ENCODE measurements around the gene IRS1.

IRS1 gene

DNA sequence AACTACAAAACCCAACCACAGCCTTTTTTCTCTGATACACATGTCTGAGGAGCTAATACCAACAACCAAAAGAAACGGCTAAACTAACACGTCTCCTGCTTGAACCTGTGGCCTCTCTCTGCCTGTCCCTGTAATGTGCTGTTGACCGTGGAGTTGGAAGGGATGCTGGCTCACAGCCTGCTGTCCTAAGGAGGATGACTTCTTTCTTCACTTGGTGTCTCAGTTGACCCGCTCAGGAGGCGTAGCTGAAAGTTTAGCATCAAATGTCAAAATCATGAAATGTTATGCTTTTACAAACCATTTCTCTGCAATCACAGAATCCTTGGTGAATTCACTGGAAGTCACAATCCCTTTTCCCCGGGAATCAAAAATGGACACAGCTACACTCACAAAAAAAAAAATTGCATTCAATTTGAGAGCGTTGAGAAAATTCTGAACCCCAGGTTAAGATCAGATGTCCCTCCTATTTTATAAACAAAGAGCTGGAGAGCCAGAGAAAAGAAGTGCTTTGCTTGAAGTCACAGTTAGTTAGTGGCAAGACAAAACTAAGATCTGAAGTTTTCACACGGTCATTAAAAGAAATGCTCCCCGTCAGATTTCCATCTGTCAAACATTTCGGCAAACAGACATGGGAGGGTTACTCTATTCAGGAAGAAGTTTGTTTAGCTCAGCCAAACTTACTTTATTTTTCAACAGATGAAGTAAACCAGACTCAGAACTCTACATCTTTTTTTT, 74.3 kb downstream of the IRS1 start:
- DNase-seq, result no peak

DNA sequence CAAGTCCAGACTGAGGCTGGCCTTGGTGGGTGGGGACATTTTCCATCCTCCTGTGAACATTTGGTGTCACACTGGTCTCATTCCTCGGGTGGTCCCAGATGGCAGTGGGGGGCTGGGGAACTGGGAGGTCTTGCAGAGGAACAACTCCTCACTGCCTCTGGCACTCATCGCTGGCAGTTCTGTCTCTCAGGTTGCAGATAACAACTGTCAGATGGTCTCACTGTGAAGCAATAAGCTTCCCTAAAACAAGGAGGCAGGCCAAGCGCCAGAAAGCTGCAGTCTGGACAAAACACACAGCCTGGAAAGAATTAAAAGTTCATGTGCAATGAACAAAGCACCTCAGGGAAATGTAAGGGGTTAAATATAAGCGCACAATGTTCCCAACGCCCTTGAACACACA, 78.1 kb downstream of the IRS1 start:
- DNase-seq, result peak; percentile 56

DNA sequence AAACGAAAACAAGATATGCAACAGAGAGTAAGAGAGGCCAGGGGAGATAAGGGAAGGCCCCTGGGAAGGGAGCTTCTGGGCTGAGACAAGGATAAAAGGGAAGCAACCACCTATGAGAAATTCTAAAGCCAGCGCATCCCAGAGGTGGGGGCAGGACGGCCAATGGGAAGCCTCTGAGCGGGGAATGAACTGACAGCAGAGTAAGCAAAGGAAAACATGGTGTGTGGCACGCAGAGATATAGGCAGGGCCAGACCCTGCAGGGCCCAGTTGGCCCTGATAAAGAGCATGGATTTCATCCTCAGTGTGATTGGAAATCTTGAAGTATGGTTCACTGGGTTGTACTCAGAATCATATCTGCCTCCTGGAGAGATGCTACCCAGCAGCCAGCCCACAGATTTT, 78.7 kb downstream of the IRS1 start:
- no peak for DNase-seq

DNA sequence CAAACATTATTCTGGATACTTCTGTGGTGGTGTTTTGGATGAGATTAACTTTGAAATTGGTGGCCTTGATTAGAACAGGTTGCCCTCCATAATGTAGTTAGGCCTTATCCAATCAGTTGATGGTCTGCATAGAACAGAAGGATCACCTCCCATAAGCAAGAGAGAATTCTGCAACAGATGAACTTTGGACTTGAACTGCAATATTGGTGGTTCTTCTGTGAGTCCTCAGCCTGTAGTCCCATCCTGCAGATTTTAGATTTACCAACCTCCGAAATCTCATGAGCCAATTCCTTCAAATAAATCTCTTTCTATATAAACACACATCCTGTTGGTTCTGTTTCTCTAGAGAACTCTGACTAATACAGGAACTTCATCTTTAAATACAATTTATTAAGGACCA, 81.9 kb downstream of the IRS1 start:
- DNase-seq, result no peak

DNA sequence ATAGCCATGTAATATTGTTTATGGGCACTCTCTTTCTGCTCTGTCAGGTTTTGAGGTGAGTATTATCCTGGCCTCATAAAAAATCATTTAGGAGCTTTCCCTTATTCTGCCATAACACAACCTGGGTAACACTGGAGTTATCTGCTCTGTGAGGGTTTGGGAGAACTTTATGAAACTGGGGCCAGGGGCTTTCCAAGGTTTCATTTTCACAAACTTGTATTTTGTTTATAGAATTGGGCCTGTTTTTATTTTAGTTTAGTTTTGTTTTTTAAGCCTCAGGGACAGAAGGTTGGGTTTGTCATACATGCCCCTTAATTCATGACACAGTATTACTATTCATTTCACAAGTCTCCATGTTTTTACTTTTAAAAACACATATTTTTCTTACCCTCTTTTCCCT, 83.5 kb downstream of the IRS1 start:
- DNase-seq, result no peak

DNA sequence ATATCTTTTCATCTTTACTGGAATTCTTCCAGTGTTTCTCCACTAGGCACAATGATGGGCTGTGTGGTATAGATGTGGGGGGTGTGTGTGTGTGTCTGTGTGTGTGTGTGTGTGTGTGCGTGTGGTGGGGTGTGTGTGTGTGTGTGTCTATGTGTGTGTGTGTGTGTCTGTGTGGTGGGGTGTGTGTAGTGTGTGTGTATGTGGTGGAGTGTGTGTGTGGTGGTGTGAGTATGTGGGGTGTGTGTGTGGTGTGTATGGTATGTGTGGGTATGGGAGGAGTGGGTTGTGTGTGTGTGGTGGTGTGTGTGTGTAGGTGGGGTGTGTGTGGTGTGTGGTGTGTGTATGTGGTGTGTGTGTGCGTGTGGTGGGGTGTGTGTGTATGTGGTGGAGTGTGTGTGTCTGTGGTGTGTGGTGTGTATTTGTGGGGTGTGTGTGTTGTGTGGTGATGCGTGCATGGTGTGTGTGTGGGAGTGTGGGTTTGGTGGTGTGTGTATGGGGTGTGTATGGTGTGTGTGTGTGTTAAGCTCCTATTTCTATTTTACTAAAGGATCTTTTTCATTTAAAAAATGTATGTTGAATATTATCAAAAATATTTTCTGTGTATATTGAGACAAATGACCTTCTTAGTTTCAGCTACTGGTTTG, 84.2 kb downstream of the IRS1 start:
- no peak for DNase-seq

DNA sequence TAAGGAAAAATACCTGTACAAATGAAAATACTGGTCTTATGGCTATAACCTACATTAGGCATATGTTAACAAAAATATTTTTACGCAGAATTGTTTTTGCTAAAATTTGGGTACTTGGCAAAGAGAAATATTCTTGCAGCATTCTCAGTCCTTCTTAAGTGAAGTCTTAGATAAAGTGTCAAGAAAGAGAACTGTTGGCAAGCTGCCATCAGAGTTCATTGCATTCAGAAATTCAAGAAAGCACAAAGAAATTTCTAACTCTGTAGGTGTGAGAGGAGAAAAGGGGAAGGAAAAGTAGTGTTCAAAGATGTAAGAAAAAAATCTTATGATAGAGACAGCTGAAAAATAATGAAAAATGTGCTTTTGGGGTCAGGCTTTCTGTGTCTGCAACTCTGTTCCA, 86.7 kb downstream of the IRS1 start:
- DNase-seq, result no peak

DNA sequence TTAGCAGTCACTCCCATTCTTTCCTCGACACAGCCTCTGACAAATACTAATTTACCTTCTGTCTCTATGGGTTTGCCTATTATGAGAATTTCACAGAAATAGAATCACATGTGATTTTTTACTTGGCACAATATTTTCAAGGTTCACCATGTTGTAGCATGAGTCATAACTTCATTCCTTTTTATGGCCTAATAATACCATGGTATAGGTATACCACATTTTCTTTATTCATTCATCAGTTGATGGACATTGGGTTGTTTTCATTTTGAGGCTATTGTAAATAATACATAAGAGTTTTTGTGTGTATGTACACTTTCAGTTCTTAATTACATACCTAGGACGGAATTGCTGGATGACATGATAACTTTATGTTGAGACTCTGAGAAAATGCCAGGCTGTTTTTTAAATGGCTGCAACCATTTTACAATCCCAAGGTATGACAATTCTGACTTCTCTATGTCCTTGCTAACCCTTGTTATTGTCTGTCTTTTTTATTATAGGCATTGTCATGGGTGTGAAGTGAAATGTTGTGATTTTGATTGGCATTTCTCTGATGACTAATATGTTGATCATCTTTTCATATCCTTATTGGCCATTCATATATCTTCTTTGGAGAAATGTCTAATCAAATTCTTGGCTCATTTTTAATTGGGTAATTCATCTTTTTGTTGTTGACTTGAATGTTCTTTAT, 87.9 kb downstream of the IRS1 start:
- no peak for DNase-seq

DNA sequence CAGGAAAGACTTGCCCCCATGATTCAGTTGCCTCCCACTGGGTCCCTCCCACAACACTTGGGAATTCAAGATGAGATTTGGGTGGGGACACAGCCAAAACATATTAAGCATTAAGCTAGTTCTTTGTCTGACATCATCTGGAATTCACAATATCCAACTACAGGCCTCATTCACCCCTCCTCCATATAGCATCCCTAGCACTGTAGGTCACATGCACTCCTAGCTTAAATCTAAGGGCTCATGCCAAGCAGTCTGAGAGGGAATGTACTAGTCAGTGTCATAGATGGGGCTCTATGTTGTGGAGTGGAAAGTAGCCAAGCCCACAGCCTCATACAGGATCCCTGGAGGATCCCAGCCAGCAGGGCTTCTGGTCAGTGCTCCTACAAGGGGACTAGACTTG, 92.1 kb downstream of the IRS1 start:
- peak; percentile 51 for DNase-seq

DNA sequence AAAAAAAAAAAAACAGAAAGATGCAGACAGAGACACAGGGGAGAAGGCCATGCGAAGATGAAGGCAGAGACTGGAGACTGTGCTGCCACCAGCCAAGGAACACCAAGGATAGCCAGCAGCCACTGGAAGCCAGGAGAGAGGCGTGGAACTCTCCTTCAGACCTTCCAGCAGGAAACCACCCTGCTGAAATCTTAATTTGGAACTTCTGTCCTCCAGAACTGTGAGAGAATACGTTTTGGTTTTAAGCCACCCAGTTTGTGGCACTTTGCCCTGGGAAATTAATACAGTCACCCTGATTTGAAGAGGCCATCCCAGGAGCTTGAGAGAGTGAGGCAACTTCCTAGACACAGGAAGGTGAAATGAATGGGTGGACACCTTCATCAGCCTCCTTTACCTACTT, 93.7 kb downstream of the IRS1 start:
- no peak for DNase-seq

DNA sequence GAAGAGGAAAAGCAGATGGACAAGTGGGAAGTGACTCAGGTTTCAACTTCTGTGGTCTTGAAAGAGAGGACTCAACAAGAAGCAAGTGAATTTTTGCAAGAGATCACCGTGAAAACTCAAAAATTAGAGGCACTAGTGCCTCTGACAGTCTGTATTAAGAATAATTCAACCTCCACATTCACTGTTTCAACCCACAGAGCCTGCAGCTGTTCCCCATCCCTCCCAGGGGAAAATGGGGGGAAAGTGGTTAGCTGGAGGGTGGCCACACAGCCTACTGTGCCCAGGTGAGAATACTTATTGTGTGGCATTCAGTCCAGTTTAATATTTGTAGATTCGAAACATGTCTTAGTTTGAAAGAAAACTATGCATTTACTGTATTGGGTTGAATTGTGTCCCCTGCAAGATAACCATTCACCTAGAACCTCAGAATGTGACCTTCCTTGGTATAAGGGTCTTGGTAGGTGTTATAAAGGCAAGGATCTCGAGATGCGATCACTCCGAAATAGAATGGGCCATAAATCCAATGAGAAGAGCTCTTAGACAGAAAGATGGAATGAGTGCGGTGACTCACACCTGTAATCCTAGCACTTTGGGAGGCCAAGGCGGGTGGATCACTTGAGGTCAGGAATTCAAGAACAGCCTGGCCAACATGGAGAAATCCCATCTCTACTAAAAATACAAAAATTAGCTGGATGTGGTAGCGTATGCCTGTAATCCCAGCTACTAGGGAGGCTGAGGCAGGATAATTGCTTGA, 94.3 kb downstream of the IRS1 start:
- no peak for DNase-seq

DNA sequence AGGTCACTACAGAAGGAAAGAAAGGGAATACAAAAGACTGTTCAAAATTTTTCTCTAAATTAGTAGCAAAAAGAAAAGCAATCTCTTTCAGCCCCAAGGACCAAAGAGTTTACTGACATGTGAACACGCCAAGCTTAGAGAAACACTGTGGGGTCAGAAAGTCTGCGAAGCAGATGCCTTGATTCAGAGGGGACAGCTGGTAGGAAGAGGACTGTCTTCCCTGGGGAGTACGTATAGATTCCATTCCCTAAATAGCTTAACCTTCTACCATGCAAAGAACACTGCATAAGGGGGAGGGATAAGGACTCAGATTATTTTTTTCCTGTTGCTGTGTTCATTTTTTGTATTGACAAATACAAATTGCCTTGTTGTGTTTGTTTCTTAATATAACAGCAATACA, 96.1 kb downstream of the IRS1 start:
- DNase-seq, result peak; percentile 28

DNA sequence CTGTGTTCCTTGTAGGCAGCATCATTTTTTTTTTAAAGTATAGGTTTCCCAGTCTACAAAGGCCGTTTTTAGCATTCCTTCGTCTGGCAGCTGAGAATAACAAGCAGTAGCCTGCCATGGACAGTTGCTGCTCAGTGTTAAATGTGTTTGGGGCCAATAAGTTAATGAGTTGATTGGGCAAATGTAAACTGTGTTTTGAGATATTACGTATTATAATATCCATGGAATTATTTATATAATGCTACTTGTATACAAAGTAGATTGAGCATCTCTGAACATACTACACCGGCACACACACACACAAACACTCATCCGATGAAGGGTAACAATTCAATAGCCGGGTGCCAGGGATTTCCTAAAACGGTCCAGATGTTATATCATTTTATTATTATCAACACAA, 97.2 kb downstream of the IRS1 start:
- no peak for DNase-seq

DNA sequence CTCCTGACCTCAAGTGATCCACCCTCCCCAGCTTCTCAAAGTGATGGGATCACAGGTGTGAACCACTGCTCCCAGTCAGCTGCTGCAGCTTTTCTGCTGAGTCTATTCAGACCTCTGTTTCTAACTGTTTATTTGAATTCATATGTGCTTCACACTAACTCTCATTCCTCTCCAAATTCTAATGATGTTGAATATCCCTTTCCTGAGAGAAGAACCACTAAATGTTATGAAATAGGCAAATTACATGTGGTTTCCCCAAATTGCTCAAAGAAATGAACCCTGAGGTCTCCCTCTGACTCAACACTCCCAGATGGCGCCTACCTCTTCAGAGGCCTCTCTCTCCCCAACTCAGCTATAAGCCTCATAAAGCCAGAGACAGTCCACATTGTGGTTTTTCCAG, 98.6 kb downstream of the IRS1 start:
- peak; percentile 99 for DNase-seq

DNA sequence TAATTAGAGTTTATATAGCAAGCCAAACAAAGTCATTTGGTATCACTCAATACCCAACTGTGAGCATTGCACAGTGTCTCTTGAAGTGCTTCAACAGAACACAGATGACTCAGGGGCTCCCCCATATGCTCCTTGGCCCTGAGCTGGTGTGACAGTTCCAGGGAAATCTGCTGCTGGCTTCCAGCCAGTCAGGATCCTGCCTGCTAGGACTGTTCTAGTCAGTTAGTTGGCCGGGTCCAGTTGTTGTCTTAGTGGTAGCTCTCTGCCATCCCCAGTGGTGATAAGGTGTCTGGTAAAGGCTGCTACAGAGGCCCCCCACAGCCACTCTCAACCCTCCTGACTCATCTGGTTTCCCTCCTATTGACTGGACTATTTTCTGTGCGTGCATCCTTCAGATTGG, 100.3 kb downstream of the IRS1 start:
- peak; percentile 55 for DNase-seq

DNA sequence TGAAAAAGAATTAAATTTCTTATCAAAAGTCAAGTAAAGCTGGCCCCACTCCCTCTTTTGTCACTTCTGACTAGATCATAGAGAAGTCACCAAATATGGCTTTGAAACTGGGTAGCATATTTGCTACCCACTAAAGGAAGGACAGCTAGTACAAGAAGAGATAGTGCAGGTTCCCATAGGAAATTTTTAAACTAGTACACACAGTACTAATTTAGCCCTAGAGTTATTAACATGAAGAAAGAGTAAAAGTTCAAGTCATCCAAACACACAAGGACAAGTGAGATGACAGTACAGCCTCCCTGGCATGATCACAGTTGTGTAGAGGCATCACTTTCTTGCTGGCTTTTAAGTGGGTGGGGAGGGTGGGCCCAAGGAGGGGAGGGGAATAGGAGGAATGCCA, 100.9 kb downstream of the IRS1 start:
- no peak for DNase-seq

DNA sequence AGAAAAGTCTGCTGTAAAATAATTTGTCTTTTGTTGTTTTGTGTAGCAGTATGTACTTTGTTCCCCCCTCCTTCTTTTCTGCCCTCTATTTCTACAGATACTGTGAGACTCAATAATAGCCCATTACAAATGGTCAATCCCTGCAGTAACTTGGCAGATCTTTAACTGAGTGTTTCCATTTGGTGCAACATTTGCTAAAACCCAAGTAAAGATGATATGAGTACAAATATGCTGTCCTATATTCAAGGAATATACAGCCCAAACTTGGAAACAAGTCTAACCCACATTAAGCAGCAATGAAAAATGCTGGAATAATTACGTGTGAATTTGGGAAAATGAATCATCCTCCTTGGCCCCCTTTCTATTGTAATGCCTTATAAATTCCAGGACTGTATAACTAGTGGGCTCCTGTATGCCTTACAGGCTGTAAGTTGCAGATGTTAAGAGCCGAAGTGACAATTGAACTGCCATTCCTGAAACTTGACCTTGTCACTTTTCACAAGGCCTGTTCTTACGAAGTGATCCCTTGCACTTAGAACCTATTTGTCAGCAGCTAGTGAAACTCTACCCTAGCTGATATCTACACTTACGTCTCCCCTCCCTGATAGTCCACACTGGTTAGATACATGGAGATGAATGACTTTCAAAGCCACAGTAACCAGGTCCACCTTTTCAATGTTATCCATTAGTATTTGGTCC, 104.9 kb downstream of the IRS1 start:
- peak; percentile 26 for DNase-seq

DNA sequence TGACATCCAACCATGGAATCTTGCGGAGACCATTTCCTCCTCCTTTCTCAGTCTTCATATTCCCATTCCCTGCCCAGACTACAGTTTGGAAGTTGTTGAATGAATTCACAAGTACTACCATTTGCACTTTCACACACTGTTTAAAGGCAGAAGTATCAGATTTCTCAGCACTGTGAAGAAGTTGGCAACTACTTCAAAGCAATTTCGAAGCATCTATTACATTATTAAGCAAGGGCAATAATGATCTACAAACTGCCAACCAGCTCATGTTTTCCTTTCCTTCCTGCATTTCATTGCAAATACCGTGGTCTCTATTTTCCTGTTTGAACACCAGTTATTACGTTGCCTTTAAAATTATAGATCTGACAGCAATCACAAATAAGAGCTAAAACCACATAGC, 105.5 kb downstream of the IRS1 start:
- no peak for DNase-seq

DNA sequence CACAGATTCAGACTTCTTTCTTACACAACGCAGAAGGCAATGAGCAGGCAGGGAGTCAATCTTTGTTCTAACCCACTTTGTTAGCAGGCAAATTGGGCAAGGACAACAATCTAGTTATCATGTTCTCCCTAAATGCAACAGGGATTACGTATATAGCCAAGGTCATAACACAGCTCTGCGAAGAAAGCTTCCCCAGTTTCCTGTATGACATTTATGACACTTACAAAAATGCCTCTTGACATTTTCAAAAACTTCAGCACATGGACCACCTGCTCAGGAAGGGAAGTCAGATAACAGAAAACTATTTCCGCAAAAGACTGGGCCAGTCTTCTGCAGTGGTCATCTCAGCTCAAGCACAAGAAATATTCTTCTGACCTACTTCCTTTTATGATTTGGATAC, 106.1 kb downstream of the IRS1 start:
- DNase-seq, result no peak

DNA sequence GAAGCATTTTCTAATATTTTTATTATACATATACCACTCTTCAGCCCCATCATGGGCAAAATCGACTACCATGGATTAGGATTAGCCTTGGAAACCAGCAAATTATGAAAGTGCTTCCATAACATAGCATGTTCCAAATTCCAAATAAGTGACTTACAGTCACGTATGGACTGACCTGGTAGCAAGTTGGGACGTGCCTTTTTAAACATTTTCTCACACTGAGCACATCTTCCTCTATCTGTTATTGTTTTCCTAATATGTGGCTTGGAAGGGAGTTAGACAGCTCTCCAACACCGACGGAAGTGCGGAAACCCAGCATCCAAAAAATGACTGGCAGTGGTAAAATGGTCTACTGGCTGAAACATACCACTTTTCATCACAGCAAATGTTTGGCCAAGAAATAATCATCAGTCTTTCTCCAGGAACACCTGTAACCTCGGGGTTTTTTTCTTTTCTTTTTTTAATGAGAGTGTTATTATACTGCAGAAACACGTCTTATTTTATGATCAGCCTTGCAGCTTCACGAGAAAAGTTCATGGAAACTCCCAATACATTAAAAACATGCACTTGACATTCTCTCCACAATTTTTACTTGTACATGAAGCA, 107.0 kb downstream of the IRS1 start:
- DNase-seq, result no peak

DNA sequence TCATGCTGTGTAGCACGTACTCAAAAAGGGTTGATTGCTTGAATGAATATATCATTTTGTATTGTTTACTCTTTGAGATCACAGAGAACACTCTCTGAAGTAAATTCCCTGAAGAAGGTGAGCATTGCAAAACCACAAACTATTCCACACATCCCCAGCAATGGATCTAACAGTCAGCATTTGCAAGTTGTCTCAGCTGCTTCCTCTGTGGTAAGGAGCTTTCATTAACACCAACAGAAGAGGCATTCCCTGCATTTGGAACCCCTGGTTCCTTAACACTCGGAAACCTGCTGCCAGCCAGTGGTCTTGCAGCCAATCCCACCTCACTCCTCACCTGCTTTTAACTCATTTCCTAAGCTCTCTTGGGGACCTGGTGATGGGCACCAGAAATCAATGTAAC, 108.4 kb downstream of the IRS1 start:
- peak; percentile 9 for DNase-seq

DNA sequence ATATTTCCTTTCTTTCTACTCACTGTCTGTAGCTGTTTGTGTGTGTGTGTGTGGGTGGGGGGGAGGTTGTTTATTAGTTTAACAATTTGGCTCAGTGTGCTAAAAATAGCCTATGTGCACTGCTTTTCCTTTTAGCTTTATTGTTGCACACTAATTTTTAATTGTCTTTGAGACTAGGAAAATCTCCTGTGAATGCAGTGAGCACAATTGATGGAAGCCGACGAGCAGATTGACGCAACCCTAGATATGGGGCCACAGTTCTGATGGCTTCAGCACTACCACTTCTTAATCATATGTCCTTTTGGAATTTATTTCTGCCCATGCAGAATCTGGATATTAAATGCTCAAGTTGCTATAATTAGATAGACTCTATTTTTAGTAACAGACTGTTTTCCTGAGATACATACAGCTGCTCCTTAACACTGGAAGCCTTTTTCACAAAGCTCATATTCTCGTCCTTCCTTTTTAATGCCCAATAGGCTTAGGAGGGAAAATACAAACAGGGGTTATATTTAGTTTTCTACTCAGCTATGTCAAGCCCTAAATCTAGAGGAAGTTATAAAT, 109.1 kb downstream of the IRS1 start:
- no peak for DNase-seq

Measured in fibroblast of skin of abdomen (primary cell).